ENCODE measurements around the gene CA12.

The CA12 gene

GRCh38 chr15:63301088-63301487, 80.6 kb downstream of the CA12 start:
- TF ChIP-seq CTCF (IDR thresholded peaks at IDR 0.05; ENCODE audit: low read depth, low read length): no peak
- DNase-seq (ENCODE audit: low read depth in 2 of 2): no peak
- no peak overlapping the region for H3K4me3 ChIP-seq (replicated peaks in 1 of 2; ENCODE audit: low read depth in 2 of 2, low read length in 2 of 2)

GRCh38 chr15:63299943-63300575, 81.6 kb downstream of the CA12 start:
- no peak for DNase-seq (ENCODE audit: low read depth in 2 of 2)
- TF ChIP-seq CTCF (IDR thresholded peaks at IDR 0.05; ENCODE audit: low read depth, low read length): no peak
- no peak overlapping the region for H3K4me3 ChIP-seq (replicated peaks in 1 of 2; ENCODE audit: low read depth in 2 of 2, low read length in 2 of 2)

- no peak overlapping the region for H3K4me3 ChIP-seq (replicated peaks in 1 of 2; ENCODE audit: low read depth in 2 of 2, low read length in 2 of 2)
- TF ChIP-seq CTCF (IDR thresholded peaks at IDR 0.05; ENCODE audit: low read depth, low read length): no peak
- DNase-seq (ENCODE audit: low read depth in 2 of 2): no peak
Observed at GRCh38 chr15:63296195-63296594, 85.5 kb downstream of the CA12 start.

- H3K4me3 ChIP-seq (replicated peaks in 1 of 2; ENCODE audit: low read depth in 2 of 2, low read length in 2 of 2): no peak overlapping the region
- DNase-seq (ENCODE audit: low read depth in 2 of 2): no peak
- no peak for TF ChIP-seq CTCF (IDR thresholded peaks at IDR 0.05; ENCODE audit: low read depth, low read length)
Observed at GRCh38 chr15:63295341-63295740, 86.3 kb downstream of the CA12 start.

GRCh38 chr15:63294359-63294758, 87.3 kb downstream of the CA12 start:
- no peak for TF ChIP-seq CTCF (IDR thresholded peaks at IDR 0.05; ENCODE audit: low read depth, low read length)
- DNase-seq (ENCODE audit: low read depth in 2 of 2): no peak
- H3K4me3 ChIP-seq (replicated peaks in 1 of 2; ENCODE audit: low read depth in 2 of 2, low read length in 2 of 2): no peak overlapping the region

- peak; percentile 24 to 68 for DNase-seq (ENCODE audit: low read depth in 2 of 2)
- TF ChIP-seq CTCF (IDR thresholded peaks at IDR 0.05; ENCODE audit: low read depth, low read length): no peak
Observed at GRCh38 chr15:63292771-63293170, 88.9 kb downstream of the CA12 start.

GRCh38 chr15:63292241-63292640, 89.4 kb downstream of the CA12 start:
- no peak overlapping the region for H3K4me3 ChIP-seq (replicated peaks in 1 of 2; ENCODE audit: low read depth in 2 of 2, low read length in 2 of 2)
- TF ChIP-seq CTCF (IDR thresholded peaks at IDR 0.05; ENCODE audit: low read depth, low read length): no peak
- no peak for DNase-seq (ENCODE audit: low read depth in 2 of 2)

More at GRCh38 chr15:63292771-63293170, 88.9 kb downstream of the CA12 start:
- H3K4me3 ChIP-seq (replicated peaks in 1 of 2; ENCODE audit: low read depth in 2 of 2, low read length in 2 of 2): no peak overlapping the region

Data from cardiac fibroblast (primary cell).